Measurements from ENCODE around the gene PTEN. TPM values are rescaled to one million over a fixed set of nuclear protein-coding genes. Genes with fewer than 3 reads are reported as not detected.
"Not testable (repeated sequence)": the region's sequence is repeated elsewhere in the genome, so short reads cannot be mapped to it uniquely, and the experiment has no call there.

PTEN gene
- total RNA-seq, 3 donors from 2014 or later = 94.1 to 118 (median 118) TPM

DNA sequence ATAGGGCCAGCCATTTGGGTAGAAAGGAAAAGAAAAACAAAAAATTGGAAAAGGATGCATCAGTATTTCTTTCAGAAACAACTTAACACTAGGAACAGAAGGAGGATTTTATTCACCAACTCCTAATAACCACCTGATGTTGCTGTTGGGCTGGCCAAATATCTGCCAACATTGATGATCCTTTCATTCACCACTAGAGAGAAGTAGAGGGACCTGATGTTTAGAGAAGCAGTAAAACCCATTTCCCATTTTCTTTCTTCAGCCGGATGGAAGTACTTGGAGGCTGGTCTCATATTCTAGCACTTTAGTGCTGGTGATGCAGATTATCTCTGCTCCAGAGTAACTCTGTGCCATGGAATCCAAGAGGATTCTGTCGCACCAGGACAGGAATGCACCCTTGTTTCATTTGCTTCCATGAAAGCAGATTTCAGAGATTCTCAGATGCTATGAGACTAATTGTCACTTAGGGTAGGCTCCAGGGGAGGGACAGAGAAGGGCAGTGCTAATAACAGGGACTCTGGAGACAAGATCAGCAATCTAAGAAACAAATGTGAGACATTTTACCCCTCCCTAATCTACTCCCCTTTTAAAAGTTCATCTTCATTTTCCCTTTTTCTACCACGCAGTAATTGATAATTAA is 3.1 kb upstream of the PTEN start:
- intact Hi-C loops (cut with DNase I, micrococcal nuclease) = loop anchor here in 1 of 2 donors (5.0 to 10.0 kb wide), 2 partner anchors 365 to 527 kb away; no protein-coding TSS in a partner anchor
- H3K4me3 ChIP-seq = no peak overlapping the region
- no peaks in the 10 kb centered on the region for H3K36me3 ChIP-seq (ENCODE audit: low read depth)
- no peaks in the 10 kb centered on the region for H3K4me1 ChIP-seq (ENCODE audit: low read depth)
- no peaks in the 10 kb centered on the region for H3K9me3 ChIP-seq
- DNase-seq = no peak
- no peak for ATAC-seq
- TF ChIP-seq, protein P1, sequence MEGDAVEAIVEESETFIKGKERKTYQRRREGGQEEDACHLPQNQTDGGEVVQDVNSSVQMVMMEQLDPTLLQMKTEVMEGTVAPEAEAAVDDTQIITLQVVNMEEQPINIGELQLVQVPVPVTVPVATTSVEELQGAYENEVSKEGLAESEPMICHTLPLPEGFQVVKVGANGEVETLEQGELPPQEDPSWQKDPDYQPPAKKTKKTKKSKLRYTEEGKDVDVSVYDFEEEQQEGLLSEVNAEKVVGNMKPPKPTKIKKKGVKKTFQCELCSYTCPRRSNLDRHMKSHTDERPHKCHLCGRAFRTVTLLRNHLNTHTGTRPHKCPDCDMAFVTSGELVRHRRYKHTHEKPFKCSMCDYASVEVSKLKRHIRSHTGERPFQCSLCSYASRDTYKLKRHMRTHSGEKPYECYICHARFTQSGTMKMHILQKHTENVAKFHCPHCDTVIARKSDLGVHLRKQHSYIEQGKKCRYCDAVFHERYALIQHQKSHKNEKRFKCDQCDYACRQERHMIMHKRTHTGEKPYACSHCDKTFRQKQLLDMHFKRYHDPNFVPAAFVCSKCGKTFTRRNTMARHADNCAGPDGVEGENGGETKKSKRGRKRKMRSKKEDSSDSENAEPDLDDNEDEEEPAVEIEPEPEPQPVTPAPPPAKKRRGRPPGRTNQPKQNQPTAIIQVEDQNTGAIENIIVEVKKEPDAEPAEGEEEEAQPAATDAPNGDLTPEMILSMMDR (IDR thresholded peaks at IDR 0.05) = no peak

DNA sequence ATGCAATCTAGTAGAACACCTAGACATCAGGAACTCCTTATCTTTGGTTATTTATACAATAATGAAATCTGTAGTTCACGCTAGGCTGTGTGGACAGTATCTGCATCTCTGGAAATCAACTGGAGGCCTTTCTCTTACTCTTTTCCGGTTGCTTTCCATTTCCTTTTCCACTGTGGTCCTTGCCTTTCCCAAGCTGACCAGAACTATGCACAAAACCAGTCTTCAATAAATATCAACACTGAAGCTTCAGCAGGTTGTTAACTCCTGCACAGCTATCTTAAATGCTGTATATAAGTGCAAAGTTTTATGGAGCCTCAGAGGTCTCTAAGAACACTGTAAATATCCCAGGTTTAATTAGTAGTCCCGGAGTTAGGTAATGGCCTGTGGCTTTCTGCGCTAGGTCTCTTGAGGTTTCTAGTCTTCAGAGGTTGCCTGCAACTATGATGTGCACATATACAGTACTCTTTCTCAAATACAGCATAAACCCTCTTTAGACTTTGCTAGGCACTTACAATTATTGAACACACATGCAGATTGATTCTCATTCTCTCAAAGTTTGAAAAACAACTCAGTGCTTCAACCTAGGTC is 2.5 kb upstream of the PTEN start:
- ATAC-seq = no peak
- Histone ChIP-seq H3K4me1 (ENCODE audit: low read depth) (no peaks in the 10 kb centered on the region), H3K4me3 (no peak overlapping the region), H3K36me3 (ENCODE audit: low read depth) (no peaks in the 10 kb centered on the region), H3K9me3 (no peaks in the 10 kb centered on the region)
- DNase-seq = no peak
- TF ChIP-seq, protein P1 (IDR thresholded peaks at IDR 0.05) = no peak
- intact Hi-C loops (cut with DNase I, micrococcal nuclease) = loop anchor here in 1 of 2 donors (5.0 to 10.0 kb wide), 2 partner anchors 364 to 526 kb away; no protein-coding TSS in a partner anchor

DNA sequence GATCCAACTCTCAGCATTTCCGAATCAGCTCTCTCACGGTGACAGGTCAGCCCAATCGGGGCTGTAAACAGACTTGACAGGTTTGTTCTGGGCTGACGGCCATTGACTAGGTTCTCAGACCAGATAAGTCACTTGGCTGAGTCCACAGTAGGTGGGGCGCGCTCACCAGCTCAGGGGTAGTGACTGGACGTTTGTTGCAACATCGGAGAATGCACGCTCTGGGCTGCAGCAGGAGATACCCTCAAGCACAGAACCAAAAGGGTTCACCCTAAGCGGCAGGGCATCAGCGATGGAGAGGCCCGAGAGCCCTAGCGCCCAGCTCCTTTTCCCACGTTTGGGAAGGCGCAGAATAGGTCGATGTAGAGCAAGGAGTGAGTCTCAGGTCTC is 1.9 kb upstream of the PTEN start:
- DNase-seq (peak; percentile 79 to 87 (median 79)), ATAC-seq (peak; percentile 29)
- intact Hi-C loops (cut with DNase I, micrococcal nuclease) = loop anchor here in 1 of 2 donors (5.0 to 10.0 kb wide), 2 partner anchors 363 to 526 kb away; no protein-coding TSS in a partner anchor
- no peaks in the 10 kb centered on the region for H3K9me3 ChIP-seq
- H3K4me3 ChIP-seq = peak overlapping the region; percentile 84
- no peaks in the 10 kb centered on the region for H3K36me3 ChIP-seq (ENCODE audit: low read depth)
- no peaks in the 10 kb centered on the region for H3K4me1 ChIP-seq (ENCODE audit: low read depth)
- TF ChIP-seq, protein P1 (IDR thresholded peaks at IDR 0.05) = no peak

DNA sequence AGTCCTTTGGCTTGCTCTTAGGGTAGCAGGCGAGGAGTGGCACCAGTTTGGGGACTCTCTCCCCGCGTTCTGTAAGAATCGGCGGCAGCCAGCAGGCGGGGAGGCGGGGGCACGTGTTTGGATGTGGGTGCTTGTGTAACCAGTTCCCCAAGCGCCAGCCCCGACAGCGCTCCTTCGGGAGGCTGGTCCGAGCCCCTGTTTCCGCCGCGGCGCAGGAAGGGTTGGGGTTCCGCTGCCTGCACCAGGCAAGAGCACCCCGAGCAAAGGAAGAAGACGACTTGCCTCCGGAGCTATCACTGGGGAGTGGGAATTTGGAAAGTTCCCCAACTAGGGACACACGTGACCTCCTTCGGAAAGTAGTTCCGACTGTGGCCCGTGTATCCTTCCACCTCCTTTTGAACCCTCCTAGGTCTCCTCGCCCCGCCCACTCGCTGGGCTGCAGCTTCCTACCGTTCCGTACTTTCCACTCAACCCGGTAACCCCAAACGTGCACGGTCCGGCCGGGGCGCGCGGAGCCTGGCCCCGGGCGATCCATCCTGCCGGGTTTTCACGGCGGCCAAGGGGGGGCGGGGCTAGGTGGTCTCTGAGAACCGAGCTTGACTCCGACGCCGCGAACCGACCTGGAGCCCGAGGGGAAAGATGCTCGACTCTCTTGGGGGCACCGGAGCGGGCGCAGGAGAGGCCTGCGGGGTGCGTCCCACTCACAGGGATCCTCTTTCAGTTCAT is 1.3 kb upstream of the PTEN start:
- Histone ChIP-seq H3K4me3 (peak overlapping the region; percentile 84), H3K9me3 (no peaks in the 10 kb centered on the region), H3K4me1 (ENCODE audit: low read depth) (no peaks in the 10 kb centered on the region), H3K36me3 (ENCODE audit: low read depth) (no peaks in the 10 kb centered on the region)
- TF ChIP-seq, protein P1 (IDR thresholded peaks at IDR 0.05) = no peak
- intact Hi-C loops (cut with DNase I, micrococcal nuclease) = loop anchor here in 1 of 2 donors (5.0 to 10.0 kb wide), 2 partner anchors 363 to 525 kb away; no protein-coding TSS in a partner anchor
- ATAC-seq (peak; percentile 84), DNase-seq (peak; percentile 98 to 99 (median 98))

DNA sequence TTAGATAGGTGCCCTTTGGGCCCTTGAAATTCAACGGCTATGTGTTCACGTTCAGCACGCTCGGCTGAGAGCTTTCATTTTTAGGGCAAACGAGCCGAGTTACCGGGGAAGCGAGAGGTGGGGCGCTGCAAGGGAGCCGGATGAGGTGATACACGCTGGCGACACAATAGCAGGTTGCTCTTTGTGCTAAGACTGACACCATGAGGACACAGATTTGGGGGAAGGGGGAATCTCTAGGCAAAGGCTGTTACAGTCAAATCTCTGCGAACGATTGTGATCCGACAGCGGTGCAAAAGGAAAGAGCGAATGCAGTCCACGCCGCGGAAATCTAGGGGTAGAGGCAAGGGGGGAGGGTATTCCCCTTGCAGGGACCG is 759 bp upstream of the PTEN start:
- Histone ChIP-seq H3K4me3 (peak overlapping the region; percentile 84), H3K36me3 (ENCODE audit: low read depth) (no peaks in the 10 kb centered on the region), H3K9me3 (no peaks in the 10 kb centered on the region), H3K4me1 (ENCODE audit: low read depth) (no peaks in the 10 kb centered on the region)
- TF ChIP-seq, protein P1 (IDR thresholded peaks at IDR 0.05) = no peak
- intact Hi-C loops (cut with DNase I, micrococcal nuclease) = loop anchor here in 1 of 2 donors (5.0 to 10.0 kb wide), 2 partner anchors 362 to 525 kb away; no protein-coding TSS in a partner anchor
- no peak for DNase-seq
- peak; percentile 30 for ATAC-seq

DNA sequence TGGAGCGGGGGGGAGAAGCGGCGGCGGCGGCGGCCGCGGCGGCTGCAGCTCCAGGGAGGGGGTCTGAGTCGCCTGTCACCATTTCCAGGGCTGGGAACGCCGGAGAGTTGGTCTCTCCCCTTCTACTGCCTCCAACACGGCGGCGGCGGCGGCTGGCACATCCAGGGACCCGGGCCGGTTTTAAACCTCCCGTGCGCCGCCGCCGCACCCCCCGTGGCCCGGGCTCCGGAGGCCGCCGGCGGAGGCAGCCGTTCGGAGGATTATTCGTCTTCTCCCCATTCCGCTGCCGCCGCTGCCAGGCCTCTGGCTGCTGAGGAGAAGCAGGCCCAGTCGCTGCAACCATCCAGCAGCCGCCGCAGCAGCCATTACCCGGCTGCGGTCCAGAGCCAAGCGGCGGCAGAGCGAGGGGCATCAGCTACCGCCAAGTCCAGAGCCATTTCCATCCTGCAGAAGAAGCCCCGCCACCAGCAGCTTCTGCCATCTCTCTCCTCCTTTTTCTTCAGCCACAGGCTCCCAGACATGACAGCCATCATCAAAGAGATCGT is 598 bp downstream of the PTEN start:
- H3K4me3 ChIP-seq = peak overlapping the region; percentile 84
- ATAC-seq (peak; percentile 0), DNase-seq (peak; percentile 35 to 61 (median 60))
- not testable (repeated sequence) for H3K36me3 ChIP-seq (ENCODE audit: low read depth); H3K9me3 ChIP-seq; H3K4me1 ChIP-seq (ENCODE audit: low read depth)
- intact Hi-C loops (cut with DNase I, micrococcal nuclease) = loop anchor here in 1 of 2 donors (5.0 to 10.0 kb wide), 2 partner anchors 361 to 523 kb away; no protein-coding TSS in a partner anchor

All from mucosa of descending colon (tissue), 3 donors.